Smooth muscle cell of the umbilical artery (primary cell): ENCODE measurements around the gene OGG1. TPM values are rescaled to one million over a fixed set of nuclear protein-coding genes. Genes with fewer than 3 reads are reported as not detected.

Experiments used
- total RNA-seq: library from RNA; depleted of rRNA; stranded (reverse); fragments of >200 nt; gene quantifications from 2 replicates; pipeline ENCODE4 v1.2.3, GENCODE V29; 2014

OGG1 gene
- total RNA-seq, result 14.0 and 14.4 TPM in 2 replicates

DNA sequence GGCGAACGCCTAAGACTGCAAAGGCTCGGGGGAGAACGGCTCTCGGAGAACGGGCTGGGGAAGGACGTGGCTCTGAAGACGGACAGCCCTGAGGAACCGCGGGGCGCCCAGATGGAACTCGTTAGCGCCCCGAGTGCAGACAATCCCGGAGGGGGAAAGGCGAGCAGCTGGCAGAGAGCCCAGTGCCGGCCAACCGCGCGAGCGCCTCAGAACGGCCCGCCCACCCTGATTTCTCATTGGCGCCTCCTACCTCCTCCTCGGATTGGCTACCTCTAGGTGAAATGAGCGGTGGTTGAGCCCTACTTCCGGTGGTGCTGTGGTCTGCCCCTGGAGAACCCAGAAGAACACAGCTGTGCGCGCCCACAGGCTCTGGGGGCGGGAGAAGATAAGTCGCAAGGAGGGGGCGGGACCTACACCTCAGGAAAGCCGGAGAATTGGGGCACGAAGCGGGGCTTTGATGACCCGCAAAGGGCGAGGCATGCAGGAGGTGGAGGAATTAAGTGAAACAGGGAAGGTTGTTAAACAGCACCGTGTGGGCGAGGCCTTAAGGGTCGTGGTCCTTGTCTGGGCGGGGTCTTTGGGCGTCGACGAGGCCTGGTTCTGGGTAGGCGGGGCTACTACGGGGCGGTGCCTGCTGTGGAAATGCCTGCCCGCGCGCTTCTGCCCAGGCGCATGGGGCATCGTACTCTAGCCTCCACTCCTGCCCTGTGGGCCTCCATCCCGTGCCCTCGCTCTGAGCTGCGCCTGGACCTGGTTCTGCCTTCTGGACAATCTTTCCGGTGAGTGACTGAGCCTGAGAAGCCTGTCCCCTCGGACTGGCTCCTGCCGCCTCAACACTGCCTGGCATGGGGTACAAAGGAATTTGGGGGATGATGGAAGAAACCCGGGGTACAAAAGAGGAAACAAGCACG lies at the start of gene OGG1:
Gene OGG1 (plus strand): TSS at position 308 of the 911 bp plus-strand sequence. CDS start 335 bp downstream, at position 643.

DNA sequence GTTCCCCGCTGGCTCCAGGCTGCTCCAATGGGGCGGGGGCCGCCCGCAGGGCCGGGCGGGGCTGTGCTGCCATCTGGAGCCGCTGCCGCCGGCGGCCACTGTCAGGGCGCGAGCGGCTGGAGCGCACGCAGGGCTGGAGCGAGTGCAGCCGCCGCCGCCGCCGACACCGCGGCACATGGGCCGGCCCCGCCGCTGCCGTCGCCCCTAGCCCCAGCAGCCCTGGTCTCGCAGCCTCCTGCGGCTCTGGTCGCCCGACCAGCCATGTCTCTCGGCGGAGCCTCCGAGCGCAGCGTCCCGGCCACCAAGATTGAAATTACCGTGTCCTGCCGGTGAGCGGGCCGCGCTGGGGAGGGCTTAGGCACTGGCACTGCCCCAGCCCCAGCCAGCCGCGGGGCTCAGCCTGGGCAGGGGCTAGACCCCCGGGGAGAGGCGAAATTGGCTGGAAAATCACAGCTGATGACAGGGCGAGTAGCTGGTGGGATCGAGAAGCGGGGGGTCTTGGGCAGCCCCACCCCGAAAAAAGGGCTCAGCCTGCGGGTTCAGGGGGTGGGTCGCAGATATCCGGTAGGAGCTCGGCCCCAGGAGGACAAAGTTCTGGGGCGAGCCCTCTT lies 45.9 kb upstream of the OGG1 start, which contains the start of gene CPNE9:
Gene CPNE9 (plus strand): TSS at position 98 of the 611 bp plus-strand sequence. CDS start 164 bp downstream, at position 262.

DNA sequence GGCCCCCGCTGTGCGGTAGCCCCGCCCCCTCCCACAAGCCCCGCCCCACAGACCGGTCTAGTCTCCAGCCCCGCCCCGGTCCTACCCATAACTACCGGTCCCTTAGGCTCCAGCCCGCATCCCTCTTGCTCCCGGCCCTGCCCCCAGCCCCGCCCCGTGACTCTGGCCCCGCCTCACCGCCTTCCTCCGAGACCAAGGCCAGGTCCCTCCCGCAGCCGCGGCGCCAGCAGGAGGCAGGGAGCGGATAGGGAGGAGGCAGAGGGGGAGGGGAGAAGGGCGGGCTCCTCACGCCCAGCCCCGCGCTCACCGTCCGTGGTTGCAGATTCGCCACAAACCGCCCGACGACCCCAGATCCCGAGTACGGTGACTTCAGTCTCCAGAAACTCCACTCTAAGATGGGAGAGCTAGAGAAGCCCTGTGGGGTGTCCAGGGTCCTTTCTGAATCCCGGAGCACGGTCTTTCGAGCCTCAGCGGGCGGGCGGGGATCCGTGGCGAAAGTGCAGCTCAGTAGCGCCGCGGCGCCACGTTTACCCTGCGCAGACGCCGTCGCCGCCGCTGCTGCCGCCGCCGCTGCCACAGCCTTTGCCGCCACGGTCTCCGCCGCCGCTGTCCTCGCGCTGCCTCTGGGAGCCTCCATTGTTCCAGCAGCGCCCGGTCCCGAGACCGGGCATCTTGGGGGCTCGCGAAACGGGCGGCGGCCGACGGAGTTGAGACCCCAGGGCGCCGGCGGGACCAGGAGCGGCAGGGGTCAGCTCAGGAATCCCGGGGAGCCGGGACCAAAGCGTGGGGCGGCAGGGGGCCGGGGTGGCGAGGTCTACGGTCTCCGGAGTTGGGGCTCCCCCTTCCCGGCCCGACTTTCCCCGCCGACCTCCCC lies 18.3 kb upstream of the OGG1 start, which contains the start of gene BRPF1:
Gene BRPF1 (plus strand): TSS at position 530 of the 874 bp plus-strand sequence. CDS start 2,406 bp downstream, outside the sequence.

DNA sequence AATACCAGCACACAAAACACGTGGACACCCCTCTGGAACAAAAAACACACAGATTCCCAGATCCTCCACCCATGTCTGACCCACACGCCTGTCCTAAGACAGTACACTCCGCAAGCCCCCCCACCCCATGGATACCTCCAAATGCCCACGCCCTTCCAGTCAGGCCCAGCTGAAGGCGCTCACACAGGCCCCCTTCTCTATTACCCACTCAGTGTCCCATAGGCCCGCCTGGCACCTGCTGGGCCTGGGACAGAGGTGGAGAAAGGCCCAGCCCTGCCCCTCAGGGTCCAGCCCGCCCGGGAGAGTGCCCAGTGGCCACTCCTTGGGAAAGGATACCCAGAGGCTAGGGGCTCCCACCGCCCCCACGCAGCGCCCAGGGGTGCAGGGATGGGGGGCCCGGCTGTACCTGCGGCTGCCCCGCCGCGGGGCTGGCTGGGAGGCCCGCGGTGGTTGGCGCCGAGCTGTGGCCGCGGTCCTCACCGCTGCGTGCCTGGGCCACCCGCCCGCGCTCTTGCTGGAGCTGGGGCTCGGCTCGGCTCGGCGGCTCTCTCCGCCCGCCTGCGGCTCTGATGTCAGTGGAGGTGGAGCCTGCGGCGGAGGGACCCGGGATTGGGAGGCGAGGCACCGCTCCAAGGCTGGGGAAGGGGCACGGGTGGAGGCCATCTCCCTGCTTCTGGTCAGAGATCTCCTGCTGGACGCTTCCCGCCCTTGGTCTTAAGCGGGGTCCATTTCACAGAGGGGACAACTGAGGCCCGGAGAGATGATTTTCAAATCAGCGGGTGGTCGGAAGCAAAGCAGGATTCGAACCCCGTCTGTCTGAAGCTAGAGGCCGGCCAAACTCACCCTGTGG lies 19.9 kb downstream of the OGG1 start, which contains the start of gene CAMK1:
Gene CAMK1 (minus strand): TSS at position 522 of the 850 bp plus-strand sequence. CDS start 2,198 bp downstream, outside the sequence.

DNA sequence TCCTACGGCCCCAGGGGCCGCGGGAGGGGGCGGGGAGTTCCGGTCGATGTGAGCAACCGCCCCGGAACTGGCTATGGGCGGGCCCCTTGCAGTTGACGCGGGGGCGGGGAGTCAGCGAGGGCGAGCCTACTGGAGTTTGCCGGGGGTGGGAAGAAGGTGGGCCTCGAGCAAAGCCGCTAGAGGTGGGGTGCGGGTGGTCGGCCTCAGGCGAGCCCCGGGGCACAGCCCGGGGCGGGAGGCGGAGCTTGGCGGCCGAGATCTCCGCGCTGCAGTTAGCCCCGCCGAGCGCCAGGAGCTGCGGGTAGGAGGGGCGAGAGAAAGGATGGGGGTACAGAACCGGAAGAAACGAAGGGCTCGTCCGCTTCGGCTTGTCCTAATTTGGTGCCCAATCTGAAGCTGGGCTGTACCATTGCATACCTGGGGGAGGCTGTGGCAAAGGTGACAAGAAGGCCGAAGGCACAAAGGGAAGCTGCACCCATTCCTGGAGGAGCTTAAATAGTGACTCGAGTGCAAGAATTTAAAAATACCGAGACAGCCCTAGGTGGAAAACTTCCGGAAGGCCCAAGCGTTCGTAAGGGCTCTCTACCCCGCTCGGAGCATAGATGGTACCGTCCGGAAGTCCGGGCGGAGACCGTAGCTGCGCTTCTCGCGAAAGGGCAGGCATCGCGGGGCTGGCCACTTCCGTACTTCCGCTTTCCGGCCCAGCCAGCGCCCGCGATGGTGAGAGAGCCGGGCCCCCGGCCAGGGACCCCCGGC lies 42.8 kb downstream of the OGG1 start, which contains the start of the genes ARPC4 and TADA3:
Gene ARPC4 (plus strand): TSS at position 678 of the 756 bp plus-strand sequence. CDS start 40 bp downstream, at position 718.
Gene TADA3 (minus strand): TSS at position 69 of the 756 bp plus-strand sequence. CDS start 1,007 bp downstream, outside the sequence.

Other genes with a start within 250 kb of the OGG1 start
- not detected in 2 replicates for gene LHFPL4, start 196.1 kb upstream of the OGG1 start, total RNA-seq
- gene MTMR14, start 100.4 kb upstream of the OGG1 start, total RNA-seq, result 23.8 and 31.3 TPM in 2 replicates
- gene CPNE9, start 46.1 kb upstream of the OGG1 start, total RNA-seq, result not detected in 2 replicates
- gene BRPF1, start 18.2 kb upstream of the OGG1 start, total RNA-seq, result 12.8 and 20.5 TPM in 2 replicates
- 14.0 and 20.8 TPM in 2 replicates for gene CAMK1, start 20.0 kb downstream of the OGG1 start, total RNA-seq
- gene TADA3, start 42.5 kb downstream of the OGG1 start, total RNA-seq, result 72.2 and 89.4 TPM in 2 replicates
- gene ARPC4, start 43.1 kb downstream of the OGG1 start, total RNA-seq, result 200 and 210 TPM in 2 replicates
- 23.6 and 24.1 TPM in 2 replicates for gene TTLL3, start 60.3 kb downstream of the OGG1 start, total RNA-seq
- gene RPUSD3, start 94.1 kb downstream of the OGG1 start, total RNA-seq, result 22.0 and 25.5 TPM in 2 replicates
- gene CIDEC, start 130.3 kb downstream of the OGG1 start, total RNA-seq, result 0.09 TPM in 1 of 2 replicates, not detected in the other
- 17.6 and 24.3 TPM in 2 replicates for gene JAGN1, start 140.7 kb downstream of the OGG1 start, total RNA-seq
- gene IL17RE, start 152.9 kb downstream of the OGG1 start, total RNA-seq, result under 0.01 and 0.23 TPM in 2 replicates
- gene IL17RC, start 167.1 kb downstream of the OGG1 start, total RNA-seq, result 21.5 and 35.0 TPM in 2 replicates
- 82.0 and 124 TPM in 2 replicates for gene CRELD1, start 183.9 kb downstream of the OGG1 start, total RNA-seq
- gene PRRT3, start 202.5 kb downstream of the OGG1 start, total RNA-seq, result 2.4 and 3.0 TPM in 2 replicates
- 60.3 and 90.1 TPM in 2 replicates for gene EMC3, start 236.9 kb downstream of the OGG1 start, total RNA-seq